HG02973 (cell line): Measurements from ENCODE around the gene KCNJ13.
A peak's percentile ranks its signal among the peaks of the same experiment; 100 is the strongest.

Experiments
- ATAC-seq: cut with Tn5 transposase; IDR thresholded peaks from one replicate; pipeline ENCODE4 v1.9.1; 2021; ENCODE audit warnings: moderate library complexity; ENCODE audit not compliant: unreplicated experiment

KCNJ13 gene

DNA sequence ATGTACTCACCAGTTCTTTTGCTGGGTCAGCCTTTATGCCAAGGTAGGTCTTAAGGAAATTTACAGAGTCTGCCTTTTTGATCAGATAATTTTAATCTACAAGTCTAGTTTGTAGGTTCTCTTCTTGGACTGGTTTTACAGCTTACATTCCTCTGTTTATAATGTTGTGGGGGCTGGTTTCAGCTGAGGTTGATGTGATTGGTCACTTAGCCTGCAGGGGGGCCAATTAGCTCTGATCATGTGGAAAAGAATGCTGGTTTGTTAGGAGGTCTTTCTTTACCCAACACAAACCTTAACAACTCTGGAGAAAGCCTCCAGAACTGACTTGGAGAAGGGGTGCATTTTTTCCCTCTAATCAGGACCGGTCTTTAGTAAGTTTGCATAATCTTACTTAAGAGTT, at the start of gene KCNJ13:
Gene KCNJ13, minus strand, starts transcription at position 131 of the 400 bp plus-strand sequence. CDS start 5,203 bp downstream, outside the sequence.
- ATAC-seq: no peak

GRCh38 chr2:232817756-232818155, 41.4 kb upstream of the KCNJ13 start:
- no peak for ATAC-seq

DNA sequence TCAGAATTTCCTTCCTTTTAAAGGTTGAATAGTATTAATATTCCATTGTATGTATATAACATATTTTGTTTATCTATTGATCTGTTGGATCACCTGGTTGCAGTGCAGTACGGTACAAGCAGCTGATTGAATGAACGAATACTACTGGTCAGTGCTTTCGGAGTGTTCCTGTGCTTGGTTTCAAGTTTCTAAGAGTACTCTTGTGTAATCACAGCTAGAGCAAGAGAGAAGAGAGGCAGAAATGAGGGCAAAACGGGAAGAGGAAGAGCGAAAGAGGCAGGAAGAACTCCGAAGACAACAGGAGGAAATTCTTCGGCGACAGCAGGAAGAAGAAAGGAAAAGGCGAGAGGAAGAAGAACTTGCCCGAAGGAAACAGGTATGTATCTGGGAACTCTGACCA, 40.3 kb upstream of the KCNJ13 start:
- no peak for ATAC-seq

DNA sequence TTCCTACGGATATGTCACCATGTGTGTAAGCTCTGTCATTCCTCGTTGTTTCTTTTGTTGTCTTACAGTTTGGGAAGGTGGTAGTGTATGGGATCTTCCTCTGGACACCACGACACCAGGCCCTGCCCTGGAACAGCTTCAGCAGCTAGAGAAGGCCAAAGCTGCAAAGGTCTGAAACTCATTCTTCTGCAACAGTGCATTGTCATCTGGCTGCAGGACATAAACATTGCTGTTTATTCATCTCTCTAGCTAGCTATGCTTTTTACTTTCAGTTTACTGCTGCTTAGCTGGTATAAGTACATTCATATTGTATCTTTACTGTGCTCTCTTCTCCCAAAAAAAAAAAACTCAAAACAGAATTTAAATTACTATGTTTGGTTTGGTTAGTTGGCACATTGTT, 39.2 kb upstream of the KCNJ13 start:
- ATAC-seq: no peak

DNA sequence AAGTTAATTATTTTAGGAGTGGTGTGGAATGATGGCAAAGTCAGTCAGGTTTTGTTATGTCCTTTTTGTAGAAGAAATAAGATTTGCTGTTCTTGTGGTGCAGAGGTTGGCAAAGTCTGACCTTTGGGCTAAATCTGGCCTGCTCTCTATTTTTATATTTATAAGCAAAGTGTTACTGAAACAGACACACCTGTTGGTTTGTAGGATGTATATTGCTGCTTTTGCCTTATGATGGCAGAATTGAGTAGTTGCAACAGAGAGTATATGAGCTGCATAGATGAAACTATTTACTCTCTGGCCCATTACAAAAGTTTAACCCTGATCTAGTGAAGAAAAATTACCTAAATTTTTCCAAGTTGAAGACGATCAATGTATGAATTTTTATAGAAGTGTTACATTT, 34.1 kb upstream of the KCNJ13 start:
- no peak for ATAC-seq

DNA sequence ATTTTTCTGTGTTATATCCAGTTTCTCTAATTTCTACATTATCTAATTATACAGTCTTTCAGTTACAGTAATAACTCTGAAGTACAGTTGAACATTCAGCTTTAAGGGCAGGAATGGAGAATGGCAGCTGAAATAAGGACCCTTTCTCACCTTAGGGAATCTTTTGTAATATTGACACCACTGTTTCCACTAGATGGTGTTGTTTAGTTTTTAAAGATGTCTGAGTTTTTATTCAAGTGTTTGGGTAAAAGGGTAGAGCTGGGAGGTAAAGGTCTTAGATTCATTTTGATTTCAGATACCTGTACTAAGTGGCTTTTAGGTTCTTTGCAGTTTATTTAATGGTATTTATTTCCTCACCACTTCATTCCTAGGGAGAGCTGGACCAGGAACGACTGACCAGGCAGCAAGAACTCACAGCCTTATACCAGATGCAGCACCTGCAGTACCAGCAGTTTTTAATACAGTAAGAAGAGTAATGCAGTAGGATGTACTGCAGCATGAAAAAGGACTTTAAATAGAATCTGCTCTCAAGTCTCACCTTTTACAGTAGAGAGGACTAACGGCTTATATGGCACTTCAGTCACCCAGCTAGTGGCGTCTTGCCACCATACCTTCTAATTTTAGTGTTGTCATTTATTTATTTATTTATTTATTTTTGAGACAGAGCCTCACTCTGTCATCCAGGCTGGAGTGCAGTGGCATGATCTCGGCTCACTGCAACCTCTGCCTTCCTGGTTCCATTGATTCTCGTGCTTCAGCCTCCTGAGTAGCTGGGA, 33.2 kb upstream of the KCNJ13 start:
- ATAC-seq: no peak

DNA sequence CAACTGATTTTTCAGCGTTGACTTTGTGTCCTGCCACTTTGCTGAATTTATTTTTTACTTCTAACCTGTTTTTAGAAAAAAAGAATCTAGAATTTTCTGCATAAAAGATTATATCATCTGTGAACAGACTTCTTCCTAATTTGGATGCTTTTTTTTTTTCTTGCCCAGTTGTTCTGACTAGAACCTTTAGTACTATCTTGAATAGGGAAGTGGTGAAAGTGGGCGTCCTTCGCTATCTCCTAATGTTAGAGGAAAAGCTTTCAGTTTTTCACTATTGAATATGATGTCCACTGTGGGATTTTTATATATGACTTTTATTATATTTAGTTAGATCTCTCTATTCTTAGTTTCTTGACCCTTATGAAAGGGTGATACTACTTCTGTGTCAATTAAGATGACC, 25.7 kb upstream of the KCNJ13 start:
- ATAC-seq: no peak

GRCh38 chr2:232800166-232800565, 23.8 kb upstream of the KCNJ13 start:
- ATAC-seq: no peak

- ATAC-seq: no peak
Observed at GRCh38 chr2:232798187-232798586, 21.8 kb upstream of the KCNJ13 start.

DNA sequence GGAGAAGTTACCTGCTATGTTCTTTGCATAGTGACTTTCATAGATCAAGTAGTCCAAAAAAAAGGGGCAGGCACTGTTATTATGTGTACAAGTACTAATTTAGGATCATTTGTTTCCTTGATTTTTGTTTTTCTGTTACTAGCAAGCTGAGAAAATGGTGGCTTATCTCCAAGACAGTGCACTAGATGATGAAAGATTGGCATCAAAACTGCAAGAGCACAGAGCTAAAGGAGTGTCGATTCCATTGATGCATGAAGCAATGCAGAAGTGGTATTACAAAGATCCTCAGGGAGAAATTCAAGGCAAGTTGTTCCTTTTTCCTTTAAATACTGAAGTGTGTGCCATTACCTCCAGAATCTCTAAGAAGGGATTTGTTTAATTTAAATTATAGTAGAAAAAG, 19.6 kb upstream of the KCNJ13 start:
- ATAC-seq: no peak

GRCh38 chr2:232794981-232795380, 18.6 kb upstream of the KCNJ13 start:
- ATAC-seq: no peak

DNA sequence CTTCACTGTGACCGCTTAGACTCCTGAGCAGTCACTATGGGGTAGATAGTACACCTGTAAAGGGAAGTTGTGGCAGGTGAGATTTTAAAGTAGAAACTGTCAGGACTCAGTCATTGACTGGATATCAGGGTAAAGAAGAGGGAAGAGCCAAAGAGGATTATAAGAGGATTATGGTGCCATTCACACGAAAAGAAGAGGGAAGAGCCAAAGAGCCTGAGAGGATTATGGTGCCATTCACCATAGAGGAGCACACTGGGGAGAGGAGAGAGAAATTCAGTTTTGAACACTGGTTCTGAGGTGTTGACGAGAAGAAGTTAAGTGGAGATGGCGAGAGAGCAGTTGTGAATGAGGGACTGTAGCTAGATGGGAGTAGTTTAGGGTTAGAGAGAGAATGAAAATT, 16.9 kb upstream of the KCNJ13 start:
- no peak for ATAC-seq

DNA sequence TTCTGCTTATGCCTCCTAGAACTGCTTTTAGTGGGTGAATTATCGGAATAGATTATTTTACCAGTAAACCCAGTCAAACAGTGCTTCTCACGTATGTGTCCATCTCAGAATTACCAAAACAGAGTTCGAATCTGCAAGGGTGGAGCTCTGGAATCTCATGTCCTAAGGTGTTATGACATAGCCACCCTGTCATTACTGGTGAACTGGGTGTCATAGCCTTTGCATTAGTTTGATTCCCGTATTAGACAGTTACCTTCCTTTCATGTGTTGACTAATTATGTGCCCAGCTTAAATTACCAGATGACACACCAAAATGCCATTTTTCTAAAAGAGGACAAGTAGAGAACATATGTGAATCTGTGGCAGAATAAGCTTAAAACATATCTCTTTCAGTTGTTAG, 15.2 kb upstream of the KCNJ13 start:
- no peak for ATAC-seq

- ATAC-seq: no peak
Observed at GRCh38 chr2:232789082-232789481, 12.7 kb upstream of the KCNJ13 start.

DNA sequence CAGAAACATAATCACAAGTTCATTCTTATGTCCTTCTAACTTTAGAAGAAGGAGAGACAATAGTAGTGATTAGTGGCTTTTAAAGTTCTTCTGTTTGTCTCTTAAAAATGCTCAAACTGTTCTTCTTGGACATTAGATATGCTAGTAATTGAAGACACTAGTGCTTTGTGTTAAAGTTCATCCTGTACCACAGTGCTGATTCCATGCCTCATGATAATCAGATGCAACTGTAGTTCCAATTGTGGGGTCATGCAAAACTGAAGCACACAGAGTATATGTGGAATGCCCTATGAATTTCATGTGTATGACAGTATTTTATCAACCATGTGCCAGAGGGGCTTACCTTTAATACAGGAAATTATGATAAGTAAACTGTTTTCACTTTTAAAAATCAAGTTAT, 11.4 kb upstream of the KCNJ13 start:
- no peak for ATAC-seq

GRCh38 chr2:232783278-232783677, 6.9 kb upstream of the KCNJ13 start:
- ATAC-seq: no peak

DNA sequence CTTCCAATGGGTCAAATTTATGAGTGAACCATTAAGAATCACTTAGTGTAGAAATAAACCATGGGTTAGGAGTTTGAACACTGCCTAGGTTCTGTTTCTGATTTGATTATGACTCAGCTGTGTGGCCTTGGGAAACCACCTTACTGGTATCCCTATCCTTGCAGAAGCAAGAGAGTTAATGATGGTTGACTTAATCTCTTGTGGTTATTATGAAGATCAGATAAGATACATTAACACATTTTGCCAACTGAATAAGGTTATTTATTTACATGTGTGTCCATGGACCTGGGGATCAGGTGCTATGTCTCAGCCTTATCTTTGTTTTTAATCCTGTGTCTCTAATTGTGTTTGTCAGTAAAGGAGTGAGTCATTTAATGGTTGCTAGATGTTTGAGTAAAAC, 5.4 kb upstream of the KCNJ13 start:
- ATAC-seq: peak; percentile 92

GRCh38 chr2:232779934-232780333, 3.6 kb upstream of the KCNJ13 start:
- no peak for ATAC-seq

DNA sequence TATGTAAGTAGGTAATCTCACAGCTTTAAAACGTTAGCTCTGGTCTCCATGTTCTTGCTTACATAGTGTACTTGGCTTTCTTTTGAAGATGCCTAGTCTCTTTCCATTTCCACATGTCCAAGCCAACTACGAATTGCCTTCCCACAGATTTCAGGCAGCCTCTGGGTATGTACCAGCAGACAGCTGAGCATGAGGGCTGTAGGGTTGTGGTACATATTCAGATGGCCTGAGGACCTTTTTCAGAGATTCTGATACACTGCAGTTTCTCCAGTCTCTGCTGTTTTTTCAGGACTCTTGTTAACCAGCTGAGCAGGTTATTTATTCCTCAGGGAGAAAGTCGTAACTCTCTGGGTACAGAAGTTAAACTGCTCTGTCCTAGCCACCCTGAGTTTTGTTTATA, 3.1 kb upstream of the KCNJ13 start:
- no peak for ATAC-seq

DNA sequence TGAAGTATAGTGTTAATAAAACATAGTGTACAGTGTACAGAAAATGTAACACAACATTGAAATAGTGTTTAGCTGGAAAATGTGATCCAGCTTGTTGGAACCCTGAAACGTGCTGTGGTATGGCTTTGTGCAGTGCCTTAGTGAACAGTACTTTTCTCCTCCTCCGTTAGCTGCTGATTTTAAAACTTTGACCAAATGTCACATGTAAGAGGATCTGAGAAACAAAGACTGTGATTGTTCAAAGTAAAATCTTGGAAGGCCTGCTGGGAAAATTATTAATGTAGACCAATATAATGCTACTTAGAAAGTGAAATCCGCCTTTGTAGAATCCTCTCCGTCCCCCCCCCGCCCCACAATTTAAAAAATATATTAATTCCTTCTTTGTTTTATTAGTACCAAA, 911 bp upstream of the KCNJ13 start:
- ATAC-seq: no peak

DNA sequence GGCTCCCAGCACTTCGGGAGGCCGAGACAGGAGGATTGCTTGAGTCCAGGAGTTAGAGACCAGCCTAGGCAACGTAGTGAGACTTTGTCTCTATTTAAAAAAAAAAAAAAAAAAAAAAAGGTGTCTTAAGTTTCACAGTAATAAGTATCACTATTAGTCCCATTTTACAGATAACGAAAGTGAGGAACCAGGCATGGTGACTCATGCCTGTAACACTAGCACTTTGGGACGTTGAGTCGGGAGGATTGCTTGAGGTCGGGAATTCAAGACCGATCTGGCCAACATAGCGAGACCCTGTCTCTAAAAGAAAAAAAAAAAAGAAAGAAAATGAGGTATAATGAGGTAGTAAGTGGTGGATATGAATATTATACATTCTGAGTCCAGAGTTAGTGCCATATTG, 2.5 kb downstream of the KCNJ13 start:
- ATAC-seq: no peak

DNA sequence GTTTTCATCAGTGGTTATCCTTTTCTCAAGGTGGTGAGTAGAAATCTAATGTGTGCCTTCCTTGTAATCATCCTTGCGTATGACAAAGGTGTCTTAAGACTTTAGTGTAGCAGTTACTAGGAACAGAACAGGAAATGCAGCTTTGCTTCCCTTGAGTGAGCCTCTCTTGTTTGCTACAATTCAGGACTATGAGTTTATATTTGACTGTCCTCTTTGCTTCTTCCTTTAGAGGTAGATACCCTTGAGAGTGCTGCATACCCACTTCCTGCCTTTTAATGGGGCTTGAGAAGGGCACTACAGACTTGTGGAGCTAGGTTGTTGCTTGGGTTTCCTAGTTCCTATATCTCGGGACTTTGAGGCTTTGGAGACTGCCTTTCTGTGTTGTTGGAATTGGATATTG, 3.8 kb downstream of the KCNJ13 start:
- no peak for ATAC-seq

DNA sequence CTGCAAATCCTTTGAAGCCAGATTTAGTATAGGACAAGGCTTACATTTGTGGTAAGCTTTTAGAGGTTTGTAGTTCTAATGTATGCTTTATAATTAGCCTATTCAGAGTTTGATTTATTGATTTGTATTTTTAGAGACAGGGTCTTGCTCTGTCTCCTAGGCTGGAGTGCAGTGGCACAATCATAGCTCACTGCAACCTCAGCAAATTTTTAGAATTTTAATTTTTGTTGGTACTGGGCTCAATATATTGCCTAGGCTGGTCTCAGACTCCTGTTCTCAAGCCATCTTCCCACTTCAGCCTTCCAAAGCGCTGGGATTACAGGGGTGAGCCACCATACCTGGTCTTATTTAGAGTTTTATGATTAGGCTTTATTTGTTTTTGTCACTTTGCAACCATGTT, 4.5 kb downstream of the KCNJ13 start:
- no peak for ATAC-seq
